Measurements from ENCODE around the gene OGA.

OGA gene

DNA sequence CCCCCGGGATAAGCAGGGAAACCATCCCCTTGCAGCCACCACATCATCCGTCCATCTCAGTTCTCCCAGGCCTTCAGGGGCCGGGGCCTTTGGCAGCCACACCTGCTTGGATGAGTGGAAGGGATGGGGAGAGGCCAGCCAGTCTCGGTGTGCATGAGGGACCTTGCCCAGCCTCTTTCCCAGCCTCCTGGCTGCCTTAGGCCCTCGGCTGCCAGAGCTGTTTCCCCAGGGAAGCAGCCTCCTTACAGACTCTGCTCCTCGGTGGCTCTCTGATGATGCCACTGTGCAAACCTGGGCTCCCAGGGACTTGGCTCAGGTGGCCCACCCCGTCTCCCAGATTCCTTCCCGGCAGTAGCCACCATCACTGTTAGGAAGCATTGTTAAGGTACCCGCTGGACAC lies 57.0 kb downstream of the OGA start:
- H3K9me2 ChIP-seq (replicated peaks; ENCODE audit: control insufficient read depth, low read length): no peaks in the 10 kb centered on the region
- H3K36me3 ChIP-seq (ENCODE audit: control insufficient read depth, low read length): no peaks in the 10 kb centered on the region
- H3K27ac ChIP-seq (ENCODE audit: low read depth, low read length): no peak overlapping the region
- H3K79me2 ChIP-seq (ENCODE audit: control insufficient read depth, low read length): no peaks in the 10 kb centered on the region
- peaks cover 21% of the 10 kb centered on the region for H3K27me3 ChIP-seq (ENCODE audit: control insufficient read depth, low read length)
- H4K20me1 ChIP-seq (ENCODE audit: control insufficient read depth, insufficient read depth, low read depth, low read length): no peaks in the 10 kb centered on the region
- no peaks in the 10 kb centered on the region for H3K9me3 ChIP-seq (ENCODE audit: control insufficient read depth, insufficient read depth, low read length)
- no peak overlapping the region for H3K4me3 ChIP-seq (ENCODE audit: low read length)
- H3F3A ChIP-seq (ENCODE audit: control insufficient read depth, insufficient read depth): no peaks in the 10 kb centered on the region
- H3K4me2 ChIP-seq (ENCODE audit: low read length): no peak overlapping the region
- no peak for TF ChIP-seq EZH2phosphoT487 (IDR thresholded peaks at IDR 0.05; ENCODE audit: borderline replicate concordance, low read length)
- TF ChIP-seq, protein P1, sequence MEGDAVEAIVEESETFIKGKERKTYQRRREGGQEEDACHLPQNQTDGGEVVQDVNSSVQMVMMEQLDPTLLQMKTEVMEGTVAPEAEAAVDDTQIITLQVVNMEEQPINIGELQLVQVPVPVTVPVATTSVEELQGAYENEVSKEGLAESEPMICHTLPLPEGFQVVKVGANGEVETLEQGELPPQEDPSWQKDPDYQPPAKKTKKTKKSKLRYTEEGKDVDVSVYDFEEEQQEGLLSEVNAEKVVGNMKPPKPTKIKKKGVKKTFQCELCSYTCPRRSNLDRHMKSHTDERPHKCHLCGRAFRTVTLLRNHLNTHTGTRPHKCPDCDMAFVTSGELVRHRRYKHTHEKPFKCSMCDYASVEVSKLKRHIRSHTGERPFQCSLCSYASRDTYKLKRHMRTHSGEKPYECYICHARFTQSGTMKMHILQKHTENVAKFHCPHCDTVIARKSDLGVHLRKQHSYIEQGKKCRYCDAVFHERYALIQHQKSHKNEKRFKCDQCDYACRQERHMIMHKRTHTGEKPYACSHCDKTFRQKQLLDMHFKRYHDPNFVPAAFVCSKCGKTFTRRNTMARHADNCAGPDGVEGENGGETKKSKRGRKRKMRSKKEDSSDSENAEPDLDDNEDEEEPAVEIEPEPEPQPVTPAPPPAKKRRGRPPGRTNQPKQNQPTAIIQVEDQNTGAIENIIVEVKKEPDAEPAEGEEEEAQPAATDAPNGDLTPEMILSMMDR (IDR thresholded peaks at IDR 0.05; ENCODE audit: low read depth, low read length, poor library complexity, severe bottlenecking): no peak
- H3K4me1 ChIP-seq (ENCODE audit: control insufficient read depth, low read length): no peaks in the 10 kb centered on the region

DNA sequence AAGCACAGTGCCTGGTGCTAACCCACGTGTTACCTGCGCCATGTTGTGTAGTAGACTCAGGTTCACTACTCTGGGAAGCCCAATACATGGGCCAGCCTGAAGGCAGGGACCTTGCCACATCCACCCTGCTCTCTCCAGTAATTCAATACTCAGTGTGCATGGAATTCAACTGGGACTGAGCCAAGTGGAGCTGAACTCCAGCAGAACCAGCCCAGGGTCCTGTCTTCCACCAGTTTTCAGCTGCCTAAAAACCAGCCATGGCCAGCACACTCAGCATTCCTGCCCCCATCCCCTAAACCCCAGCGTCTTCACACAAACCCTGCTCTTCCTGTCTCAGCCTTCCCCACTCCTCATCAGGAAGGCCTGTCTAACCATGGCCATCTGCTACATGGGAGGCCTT lies 57.7 kb downstream of the OGA start:
- Histone ChIP-seq H3K27me3 (ENCODE audit: control insufficient read depth, low read length) (peaks cover 16% of the 10 kb centered on the region), H3K9me3 (ENCODE audit: control insufficient read depth, insufficient read depth, low read length) (no peaks in the 10 kb centered on the region), H3K79me2 (ENCODE audit: control insufficient read depth, low read length) (no peaks in the 10 kb centered on the region), H3K27ac (ENCODE audit: low read depth, low read length) (no peak overlapping the region), H3K4me3 (ENCODE audit: low read length) (no peak overlapping the region), H3K4me1 (ENCODE audit: control insufficient read depth, low read length) (no peaks in the 10 kb centered on the region), H3K4me2 (ENCODE audit: low read length) (no peak overlapping the region), H3K9me2 (replicated peaks; ENCODE audit: control insufficient read depth, low read length) (no peaks in the 10 kb centered on the region), H3F3A (ENCODE audit: control insufficient read depth, insufficient read depth) (no peaks in the 10 kb centered on the region), H3K36me3 (ENCODE audit: control insufficient read depth, low read length) (no peaks in the 10 kb centered on the region), H4K20me1 (ENCODE audit: control insufficient read depth, insufficient read depth, low read depth, low read length) (no peaks in the 10 kb centered on the region)
- TF ChIP-seq, protein P1 (IDR thresholded peaks at IDR 0.05; ENCODE audit: low read depth, low read length, poor library complexity, severe bottlenecking): no peak
- no peak for TF ChIP-seq EZH2phosphoT487 (IDR thresholded peaks at IDR 0.05; ENCODE audit: borderline replicate concordance, low read length)

DNA sequence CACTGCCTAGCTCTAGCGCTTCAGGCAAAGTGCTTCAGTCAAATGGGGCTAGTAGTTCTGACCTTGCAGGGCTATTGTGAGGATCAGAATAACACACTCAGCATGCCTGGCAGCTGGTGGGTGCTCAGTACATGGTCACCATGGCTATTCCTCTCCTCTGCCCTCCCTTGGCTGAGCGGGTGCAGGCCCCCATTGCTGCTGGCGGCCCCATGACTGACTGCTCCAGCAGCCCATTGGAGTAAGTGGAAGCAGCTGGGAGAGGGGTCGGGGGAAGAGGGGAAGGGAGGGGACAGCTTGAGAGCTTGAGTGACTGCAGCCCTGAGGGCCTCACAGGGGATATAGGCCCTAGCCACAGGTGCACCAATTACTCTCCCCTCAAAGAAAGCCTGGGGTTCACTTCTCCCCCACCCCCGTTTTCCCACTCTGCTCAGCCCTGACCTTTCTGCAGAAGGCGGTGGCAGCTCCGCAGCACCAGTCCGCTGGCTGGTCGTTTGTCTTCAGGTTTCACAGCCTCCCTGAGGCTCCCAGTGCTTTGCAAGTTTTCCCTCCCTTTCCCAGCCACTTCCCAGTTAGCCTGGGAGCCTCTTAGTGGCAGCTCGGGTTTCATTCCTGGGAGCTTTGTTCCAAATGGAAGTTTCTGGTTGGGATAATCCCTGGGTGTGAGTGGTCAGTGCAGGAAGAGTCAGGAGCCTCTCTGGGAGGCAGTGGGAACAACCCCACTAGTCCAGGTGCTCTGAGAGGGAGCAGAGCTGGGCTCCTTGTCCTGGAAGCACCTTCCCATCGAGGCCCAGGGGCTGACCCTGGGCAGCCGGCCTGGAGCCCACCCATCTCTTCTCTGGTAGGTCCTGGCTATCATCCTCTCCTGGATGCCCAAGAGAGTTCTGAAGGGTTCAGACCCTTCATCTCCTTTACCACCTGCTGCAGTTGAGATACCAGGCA lies 58.7 kb downstream of the OGA start:
- Histone ChIP-seq H3K4me2 (ENCODE audit: low read length) (no peak overlapping the region), H3K9me3 (ENCODE audit: control insufficient read depth, insufficient read depth, low read length) (no peaks in the 10 kb centered on the region)

More for the DNA sequence above, 58.7 kb downstream of the OGA start:
- Histone ChIP-seq H3K79me2 (ENCODE audit: control insufficient read depth, low read length) (no peaks in the 10 kb centered on the region), H3F3A (ENCODE audit: control insufficient read depth, insufficient read depth) (no peaks in the 10 kb centered on the region), H3K36me3 (ENCODE audit: control insufficient read depth, low read length) (no peaks in the 10 kb centered on the region), H4K20me1 (ENCODE audit: control insufficient read depth, insufficient read depth, low read depth, low read length) (no peaks in the 10 kb centered on the region), H3K27me3 (ENCODE audit: control insufficient read depth, low read length) (peaks cover 11% of the 10 kb centered on the region), H3K4me1 (ENCODE audit: control insufficient read depth, low read length) (no peaks in the 10 kb centered on the region), H3K27ac (ENCODE audit: low read depth, low read length) (no peak overlapping the region), H3K4me3 (ENCODE audit: low read length) (no peak overlapping the region), H3K9me2 (replicated peaks; ENCODE audit: control insufficient read depth, low read length) (no peaks in the 10 kb centered on the region)
- no peak for TF ChIP-seq EZH2phosphoT487 (IDR thresholded peaks at IDR 0.05; ENCODE audit: borderline replicate concordance, low read length)
- TF ChIP-seq, protein P1 (IDR thresholded peaks at IDR 0.05; ENCODE audit: low read depth, low read length, poor library complexity, severe bottlenecking): no peak

Data from DOHH2 (cell line).